HG03097 (cell line): ENCODE measurements around the gene OR5D16.
"Not testable (repeated sequence)": the region's sequence is repeated elsewhere in the genome, so short reads cannot be mapped to it uniquely, and the experiment has no call there.

Source experiments
- ATAC-seq: cut with Tn5 transposase; IDR thresholded peaks from one replicate; pipeline ENCODE4 v1.9.1; 2021; ENCODE audit not compliant: unreplicated experiment, low FRiP score

The OR5D16 gene

GRCh38 chr11:55838452-55838851 lies at the start of gene OR5D16:
TSS of gene OR5D16 (plus strand) at chr11:55838752. CDS start at chr11:55838752, 0 bp downstream.
- ATAC-seq: no peak

- ATAC-seq: no peak
Measured at GRCh38 chr11:55791606-55792005, 46.9 kb upstream of the OR5D16 start.

- no peak for ATAC-seq
Measured at GRCh38 chr11:55793321-55793720, 45.2 kb upstream of the OR5D16 start.

- no peak for ATAC-seq
Measured at GRCh38 chr11:55795256-55795655, 43.3 kb upstream of the OR5D16 start, which contains the start of gene OR5D14. TSS of gene OR5D14 (plus strand) at chr11:55795556. CDS start at chr11:55795556, 0 bp downstream.

- ATAC-seq: no peak
Measured at GRCh38 chr11:55806248-55806647, 32.3 kb upstream of the OR5D16 start.

- no peak for ATAC-seq
Measured at GRCh38 chr11:55811067-55811466, 27.5 kb upstream of the OR5D16 start, which contains the start of gene OR5L1. TSS of gene OR5L1 (plus strand) at chr11:55811367. CDS start at chr11:55811467, 100 bp downstream.

GRCh38 chr11:55819330-55819729 lies 19.2 kb upstream of the OR5D16 start, which contains the start of gene OR5D18:
TSS of gene OR5D18 (plus strand) at chr11:55819630. CDS start at chr11:55819630, 0 bp downstream.
- ATAC-seq: no peak

GRCh38 chr11:55826919-55827318 lies 11.6 kb upstream of the OR5D16 start, which contains the start of gene OR5L2:
TSS of gene OR5L2 (plus strand) at chr11:55827219. CDS start at chr11:55827219, 0 bp downstream.
- no peak for ATAC-seq

GRCh38 chr11:55847453-55847852 lies 8.9 kb downstream of the OR5D16 start:
- ATAC-seq: no peak

GRCh38 chr11:55849037-55849436 lies 10.5 kb downstream of the OR5D16 start:
- ATAC-seq: no peak

GRCh38 chr11:55852141-55852540 lies 13.6 kb downstream of the OR5D16 start:
- no peak for ATAC-seq

GRCh38 chr11:55854704-55855103 lies 16.2 kb downstream of the OR5D16 start:
- ATAC-seq: no peak

- not testable (repeated sequence) for ATAC-seq
Measured at GRCh38 chr11:55867354-55867753, 28.8 kb downstream of the OR5D16 start.

- ATAC-seq: not testable (repeated sequence)
Measured at GRCh38 chr11:55872731-55873130, 34.2 kb downstream of the OR5D16 start.

- ATAC-seq: not testable (repeated sequence)
Measured at GRCh38 chr11:55873146-55873545, 34.6 kb downstream of the OR5D16 start.

- ATAC-seq: not testable (repeated sequence)
Measured at GRCh38 chr11:55882997-55883396, 44.4 kb downstream of the OR5D16 start, which contains the start of gene TRIM51. TSS of gene TRIM51 (plus strand) at chr11:55883297. CDS start at chr11:55885429, 2,132 bp downstream.

GRCh38 chr11:55884995-55885394 lies 46.4 kb downstream of the OR5D16 start:
- not testable (repeated sequence) for ATAC-seq

GRCh38 chr11:55885481-55885880 lies 46.9 kb downstream of the OR5D16 start:
- ATAC-seq: not testable (repeated sequence)
